Activated CD8-positive, alpha-beta memory T cell treated with anti-CD3 and anti-CD28 coated beads for 24 hours (primary cell): ENCODE results near the gene TANC2.
"Not testable (repeated sequence)": the region's sequence is repeated elsewhere in the genome, so short reads cannot be mapped to it uniquely, and the experiment has no call there.

Experiments
- DNase-seq: peaks from one replicate; pipeline ENCODE4 v3.0.0-alpha.2; 2020

The TANC2 gene

GRCh38 chr17:62965174-62965685, 805 bp upstream of the TANC2 start:
- no peak for DNase-seq

DNA sequence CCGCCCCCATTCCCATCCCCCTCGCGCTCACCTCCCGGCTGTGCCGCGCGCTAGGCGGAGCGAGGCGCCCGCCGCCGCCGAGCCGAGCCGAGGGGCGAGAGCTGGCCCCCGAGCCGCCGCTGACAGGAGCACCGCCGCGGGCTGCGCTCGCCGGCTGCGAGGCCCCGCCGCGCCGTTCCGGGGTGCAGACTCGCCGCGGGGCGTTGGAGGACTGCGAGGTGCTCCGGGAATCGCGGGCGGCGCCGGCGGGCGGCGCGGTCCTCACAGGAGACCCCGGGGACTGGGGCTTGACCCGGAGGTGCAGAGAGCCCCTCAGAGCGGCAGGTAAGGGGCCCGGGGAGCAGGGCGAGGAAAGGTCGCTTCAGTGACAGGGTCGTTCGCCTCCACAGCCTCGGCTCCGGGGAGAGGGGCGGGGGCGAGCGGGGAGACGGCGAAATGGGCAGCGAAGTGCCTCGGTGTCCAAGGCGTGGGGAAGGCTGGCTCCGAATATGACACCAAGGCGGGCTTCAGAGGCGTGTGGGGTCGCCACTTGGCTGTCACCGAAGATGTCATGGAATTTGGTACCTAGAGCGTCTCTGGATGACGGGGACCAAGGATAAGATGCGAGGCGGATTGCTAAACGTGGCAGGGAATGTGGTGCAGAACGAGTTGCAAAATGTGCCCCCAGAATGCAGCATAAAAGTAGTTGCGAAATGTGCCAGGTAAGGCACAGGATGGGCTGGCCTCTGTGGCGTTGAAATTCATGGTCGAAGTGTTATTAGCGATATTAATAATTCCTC, 580 bp downstream of the TANC2 start:
- peak; percentile 80 for DNase-seq

- no peak for DNase-seq
These were observed 1.1 kb downstream of the TANC2 start for GRCh38 chr17:62967205-62967529.

GRCh38 chr17:62968445-62968923, 2.4 kb downstream of the TANC2 start:
- no peak for DNase-seq

- DNase-seq, result no peak
These were observed 4.6 kb downstream of the TANC2 start for GRCh38 chr17:62970610-62971009.

- DNase-seq, result no peak
These were observed 5.8 kb downstream of the TANC2 start for GRCh38 chr17:62971853-62972252.

DNA sequence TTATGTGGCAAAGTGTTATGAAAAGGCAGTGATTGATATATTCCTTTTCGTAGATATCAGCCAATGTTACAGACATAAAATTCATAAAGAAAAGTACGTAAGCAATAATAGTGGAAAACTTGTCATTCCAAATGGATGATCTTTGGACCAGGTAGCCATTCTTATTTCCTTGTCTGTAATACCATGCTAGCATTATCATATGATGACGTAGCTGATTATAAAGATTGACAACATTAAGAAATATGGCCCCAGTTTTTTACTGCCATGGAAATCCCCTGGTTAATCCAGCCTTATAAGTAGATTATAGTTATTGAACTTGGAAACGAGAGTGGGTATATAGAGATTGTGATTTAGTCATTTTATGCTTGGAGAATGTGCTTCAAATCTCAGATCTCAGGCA, 8.8 kb downstream of the TANC2 start:
- no peak for DNase-seq

GRCh38 chr17:62975206-62975605, 9.2 kb downstream of the TANC2 start:
- no peak for DNase-seq

GRCh38 chr17:62976643-62977231, 10.7 kb downstream of the TANC2 start:
- DNase-seq, result not testable (repeated sequence)

GRCh38 chr17:62980842-62981241, 14.8 kb downstream of the TANC2 start:
- DNase-seq, result no peak

GRCh38 chr17:62981933-62982332, 15.9 kb downstream of the TANC2 start:
- DNase-seq, result no peak

DNA sequence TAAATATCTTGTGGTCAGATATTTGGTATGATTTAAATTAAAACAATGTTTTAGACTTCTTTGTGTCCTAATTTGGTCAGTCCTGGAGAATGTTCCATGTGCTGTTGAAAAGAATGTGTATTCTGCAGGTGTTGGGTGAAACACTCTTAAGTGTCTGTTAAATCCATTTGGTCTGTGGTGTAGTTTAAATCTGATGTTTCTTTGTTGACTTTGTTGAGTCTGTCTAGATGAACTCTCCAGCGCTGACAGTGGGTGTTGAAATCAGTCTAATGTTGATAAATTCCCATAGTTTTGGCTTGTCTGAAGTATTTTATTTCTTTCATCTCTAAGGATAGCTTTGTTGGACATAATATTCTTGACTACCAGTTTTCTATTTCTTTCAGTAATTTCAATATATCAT, 18.8 kb downstream of the TANC2 start:
- no peak for DNase-seq

DNA sequence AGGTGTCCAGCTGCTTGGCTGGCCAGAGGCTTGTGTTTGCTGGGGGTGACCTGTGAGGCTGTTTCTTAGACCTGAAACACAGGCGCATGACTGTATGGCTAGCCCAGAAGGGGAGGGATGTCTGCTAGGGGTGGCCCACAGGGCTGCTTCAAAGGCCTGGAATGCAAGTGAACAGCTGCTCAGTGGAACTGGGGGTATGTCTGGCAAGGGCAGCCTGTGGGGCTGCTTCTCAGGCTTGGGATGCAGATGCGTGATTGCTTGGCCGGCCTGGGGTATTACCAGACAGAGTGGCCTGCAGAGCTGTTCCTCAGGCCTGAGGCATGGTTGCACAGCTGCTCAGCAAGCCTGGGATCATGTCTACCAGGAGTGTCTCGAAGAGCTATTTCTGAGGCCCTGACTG, 20.5 kb downstream of the TANC2 start:
- no peak for DNase-seq

- DNase-seq, result no peak
These were observed 21.1 kb downstream of the TANC2 start for GRCh38 chr17:62987136-62987535.

- no peak for DNase-seq
These were observed 23.5 kb downstream of the TANC2 start for GRCh38 chr17:62989501-62989900.

- DNase-seq, result no peak
These were observed 28.9 kb downstream of the TANC2 start for GRCh38 chr17:62994931-62995330.

- no peak for DNase-seq
These were observed 29.4 kb downstream of the TANC2 start for GRCh38 chr17:62995377-62995885.

DNA sequence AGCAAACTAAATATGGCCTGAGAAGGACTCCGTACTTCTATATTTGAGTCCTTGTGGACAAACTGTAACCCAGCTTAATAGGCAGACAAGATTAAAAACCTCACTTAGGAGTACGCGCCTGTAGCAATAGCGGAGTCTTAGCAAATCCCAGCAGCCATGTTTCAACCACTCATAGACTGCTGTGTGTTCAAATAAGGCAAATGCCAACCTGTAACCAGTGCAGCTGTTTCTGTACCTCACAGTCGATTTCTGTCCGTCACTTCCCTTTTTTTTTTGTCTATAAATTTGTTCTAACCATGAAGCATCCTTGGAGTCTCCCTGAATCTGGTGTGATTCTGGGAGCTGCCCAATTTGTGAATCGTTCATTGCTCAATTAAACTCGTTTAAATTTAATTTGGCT, 30.2 kb downstream of the TANC2 start:
- DNase-seq, result no peak

DNA sequence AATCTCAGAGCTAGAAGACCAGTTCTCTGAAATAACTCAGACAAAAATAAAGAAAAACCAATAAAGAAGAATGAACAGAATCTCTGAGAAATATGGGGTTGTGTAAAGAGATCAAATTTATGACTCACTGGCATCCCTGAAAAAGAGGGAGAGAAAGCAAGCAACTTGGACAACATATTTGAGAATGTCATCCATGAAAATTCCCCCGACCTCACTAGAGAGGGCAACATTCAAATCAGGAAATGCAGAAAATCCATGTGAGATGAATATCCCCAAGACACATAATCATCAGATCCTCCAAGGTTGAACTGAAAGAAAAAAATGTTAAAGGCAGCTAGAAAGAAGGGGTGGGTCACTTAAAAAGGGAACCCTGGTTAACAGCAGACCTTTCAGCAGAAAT, 32.1 kb downstream of the TANC2 start:
- no peak for DNase-seq

- DNase-seq, result no peak
These were observed 32.8 kb downstream of the TANC2 start for GRCh38 chr17:62998665-62999393.

DNA sequence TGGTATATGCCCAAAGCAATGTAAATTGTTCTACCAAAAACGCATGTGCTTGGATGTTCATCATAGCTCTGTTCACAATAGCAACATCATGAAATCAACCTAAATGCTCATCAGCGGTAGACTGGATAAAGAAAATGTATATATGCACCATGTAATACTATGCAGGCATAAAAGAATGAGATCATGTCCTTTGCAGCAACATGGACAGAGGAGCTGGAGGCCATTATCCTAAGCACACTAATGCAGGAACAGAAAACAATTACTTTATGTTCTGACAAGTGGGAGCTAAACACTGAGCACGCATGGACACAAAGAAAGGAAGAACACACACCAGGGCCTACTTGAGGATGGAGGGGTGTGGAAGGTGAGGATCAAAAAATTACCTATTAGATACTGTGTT, 33.7 kb downstream of the TANC2 start:
- no peak for DNase-seq

DNA sequence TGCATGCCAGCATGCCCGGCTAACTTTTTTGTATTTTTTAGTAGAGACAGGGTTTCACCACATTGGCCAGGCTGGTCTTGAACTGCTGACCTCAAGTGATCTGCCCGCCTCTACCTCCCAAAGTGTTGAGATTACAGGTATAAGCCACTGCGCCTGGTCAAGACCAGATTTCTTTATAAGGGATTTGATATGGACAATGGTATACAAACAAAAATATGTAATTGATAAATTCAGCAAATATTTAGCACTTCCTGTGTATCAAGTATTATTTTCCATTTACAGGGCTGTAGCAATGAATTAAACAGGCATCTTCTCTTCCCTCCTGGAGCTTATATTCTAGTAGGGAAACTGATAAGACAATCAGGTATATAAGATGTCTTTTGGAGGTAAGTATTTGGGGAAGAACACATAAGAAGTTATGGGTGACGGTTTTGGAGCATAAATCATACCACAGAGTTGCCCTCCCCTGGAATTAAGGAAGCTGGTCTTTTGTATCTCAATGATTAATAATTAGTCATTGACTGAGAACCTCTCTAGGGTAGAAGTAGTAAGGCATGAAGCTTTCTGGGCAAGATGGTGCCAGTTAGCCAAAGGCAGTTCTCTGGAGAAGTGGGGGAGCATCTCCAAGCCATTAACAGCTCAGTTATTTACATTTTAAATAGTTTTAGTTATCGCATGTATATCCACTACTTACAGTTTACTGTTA, 35.8 kb downstream of the TANC2 start:
- DNase-seq, result no peak

GRCh38 chr17:63002625-63003024, 36.6 kb downstream of the TANC2 start:
- no peak for DNase-seq
